Femur (tissue), 1 donor: ENCODE results near the gene CNMD.
"Not testable (repeated sequence)": the region's sequence is repeated elsewhere in the genome, so short reads cannot be mapped to it uniquely, and the experiment has no call there.

Source experiments
- DNase-seq: peaks from one replicate; pipeline ENCODE4 v3.0.0-alpha.2; 2017

The CNMD gene

DNA sequence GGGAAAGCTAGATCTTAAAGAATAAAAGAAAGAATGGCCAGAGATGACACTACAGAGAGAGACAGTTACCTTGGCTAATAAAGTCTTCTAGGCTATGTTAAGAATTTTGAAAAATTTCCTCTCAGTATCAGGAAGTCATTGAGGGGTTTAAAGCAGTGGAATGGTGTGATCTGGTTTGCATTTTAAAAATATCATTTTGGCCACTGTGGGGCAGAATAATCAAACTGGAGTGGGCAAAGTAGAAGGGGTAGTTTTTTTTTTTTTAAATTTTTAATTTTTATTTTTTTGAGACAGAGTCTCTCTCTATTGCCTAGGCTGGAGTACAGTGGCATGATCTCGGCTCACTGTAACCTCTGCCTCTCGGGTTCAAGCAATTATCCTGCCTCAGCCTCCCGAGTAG, 4.4 kb upstream of the CNMD start:
- DNase-seq: no peak

DNA sequence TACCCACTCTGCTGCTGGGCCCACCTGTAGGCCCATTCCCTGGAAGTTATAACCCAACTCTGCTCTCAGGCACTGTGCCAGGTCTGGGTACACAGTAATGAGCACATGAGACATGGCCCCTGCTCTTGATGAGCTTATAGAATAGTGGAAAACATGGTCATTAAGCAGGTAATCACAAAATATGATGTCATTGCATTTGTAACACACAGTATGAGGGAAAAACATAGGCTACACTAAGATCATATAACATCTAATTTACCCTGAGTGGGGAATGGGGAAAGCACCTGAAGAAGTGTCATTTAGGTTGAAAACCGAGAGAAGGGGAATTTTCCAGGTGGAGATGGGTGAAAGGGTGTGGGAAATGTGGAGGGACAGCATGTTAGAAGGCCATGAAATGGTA, 3.9 kb upstream of the CNMD start:
- DNase-seq: no peak

DNA sequence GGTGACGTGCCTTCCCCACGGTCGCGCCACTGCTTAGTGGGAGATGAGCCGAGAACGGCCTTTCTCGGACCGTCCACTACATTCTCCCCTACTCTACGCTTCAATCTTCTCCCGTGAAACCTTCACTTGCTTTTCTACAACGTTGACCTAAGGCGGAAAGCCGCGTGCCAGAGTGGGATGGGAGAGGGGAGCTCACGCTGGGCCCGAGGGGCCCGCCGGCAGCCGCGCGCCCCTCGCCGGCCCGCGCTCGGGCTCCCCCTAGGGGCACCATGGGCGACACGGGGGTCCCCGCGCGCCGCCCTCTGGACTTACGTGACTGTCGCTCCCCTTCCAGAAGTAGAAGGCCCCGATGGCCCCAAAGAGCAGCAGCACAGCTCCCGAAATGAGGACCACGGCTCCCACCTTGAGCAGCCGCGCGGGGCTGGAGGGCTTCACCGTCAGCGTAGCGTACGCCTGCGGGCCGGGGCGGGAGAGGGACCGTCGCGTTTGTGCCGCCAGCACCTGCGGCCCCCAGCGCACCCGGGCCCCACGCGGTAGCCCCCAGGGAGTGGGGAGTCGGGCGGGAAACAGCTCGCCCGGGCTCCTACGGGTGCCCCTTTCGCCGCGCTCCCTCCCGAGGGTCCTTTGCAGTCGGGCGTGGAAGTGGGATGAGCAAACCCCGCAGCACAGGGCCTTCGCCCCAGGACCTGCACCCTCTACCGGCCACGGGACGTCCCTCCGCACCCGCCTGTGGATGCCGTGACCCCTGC, 727 bp downstream of the CNMD start:
- peak; percentile 28 for DNase-seq

DNA sequence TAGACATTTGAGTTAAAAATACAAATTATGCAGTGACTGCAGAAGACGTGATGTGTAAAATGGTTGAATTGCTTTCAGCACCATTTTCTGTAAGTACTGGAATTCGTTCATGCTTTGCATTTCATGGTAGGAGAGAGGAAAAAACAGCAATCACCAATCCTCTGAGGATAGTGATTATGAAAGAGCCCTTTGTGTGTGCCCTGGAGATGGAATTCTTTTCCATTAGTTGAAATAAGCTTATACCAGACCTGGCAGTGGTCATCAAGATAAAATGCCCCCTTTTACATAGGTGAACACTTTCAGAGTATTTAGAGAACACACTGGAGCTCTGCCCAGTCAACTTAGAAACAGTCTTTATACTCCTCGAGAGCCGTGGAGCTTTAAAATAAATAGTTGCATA, 1.7 kb downstream of the CNMD start:
- peak; percentile 20 for DNase-seq

DNA sequence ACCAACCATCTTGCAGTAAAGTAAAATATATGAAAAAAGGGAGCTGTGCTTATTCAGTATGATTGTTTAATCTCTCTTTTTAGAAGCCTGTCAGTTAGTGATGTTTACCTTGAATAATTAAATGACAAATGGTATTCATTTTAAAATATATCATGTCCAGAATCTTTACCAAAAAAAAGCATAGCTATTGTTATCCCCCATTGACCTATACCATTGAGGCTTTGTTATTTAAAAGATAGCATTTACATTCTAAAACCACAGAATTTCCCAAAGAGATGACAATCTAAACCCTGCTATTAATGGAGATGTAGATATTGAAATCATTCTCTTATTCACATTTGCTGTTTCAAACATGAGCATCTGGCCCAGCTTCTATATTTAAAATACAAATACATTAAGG, 2.2 kb downstream of the CNMD start:
- DNase-seq: no peak

DNA sequence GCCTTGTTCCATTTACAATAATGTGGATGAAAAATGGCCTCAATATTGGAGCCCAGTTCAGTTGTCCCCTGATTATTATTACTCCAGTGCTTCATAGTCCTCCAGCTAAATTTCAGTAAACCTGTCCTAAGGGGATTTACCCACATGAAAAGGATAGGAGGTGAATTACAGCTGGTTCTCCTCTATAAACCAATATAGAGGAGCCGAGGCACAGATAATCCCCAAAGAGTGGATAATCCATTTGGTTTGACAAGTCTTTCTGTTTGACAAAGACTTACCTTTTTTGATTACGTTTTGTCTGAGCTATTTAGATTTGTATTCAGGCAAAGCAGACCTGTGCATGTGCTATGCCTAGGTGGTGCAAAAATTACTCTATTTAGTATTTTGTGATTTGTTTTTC, 2.7 kb downstream of the CNMD start:
- DNase-seq: no peak

DNA sequence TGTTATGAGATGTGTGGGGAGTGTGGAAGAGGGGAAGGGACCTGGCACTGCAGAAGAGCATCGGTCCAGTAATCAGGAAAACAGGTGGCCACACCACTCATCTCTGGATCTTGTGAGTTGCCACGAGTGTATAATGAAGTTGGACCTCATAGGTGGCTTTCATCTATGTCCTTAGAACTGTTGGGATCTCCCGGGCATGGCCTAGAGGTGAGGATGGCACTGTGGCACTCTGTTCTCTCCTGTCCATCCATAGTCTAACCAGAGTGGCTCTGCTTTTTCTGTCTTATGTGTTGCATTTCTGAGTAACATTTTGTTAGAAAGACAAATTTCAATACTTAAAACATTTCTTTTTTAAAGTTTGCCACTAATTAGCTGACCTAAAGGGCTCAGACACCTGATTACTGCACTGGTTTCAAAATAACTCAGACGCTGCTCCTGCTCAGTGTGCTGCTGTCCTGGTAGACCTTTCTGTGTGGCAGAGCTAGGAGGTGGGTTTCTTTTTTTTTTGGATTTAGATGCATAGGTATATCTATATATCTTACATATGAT, 5.5 kb downstream of the CNMD start:
- no peak for DNase-seq

DNA sequence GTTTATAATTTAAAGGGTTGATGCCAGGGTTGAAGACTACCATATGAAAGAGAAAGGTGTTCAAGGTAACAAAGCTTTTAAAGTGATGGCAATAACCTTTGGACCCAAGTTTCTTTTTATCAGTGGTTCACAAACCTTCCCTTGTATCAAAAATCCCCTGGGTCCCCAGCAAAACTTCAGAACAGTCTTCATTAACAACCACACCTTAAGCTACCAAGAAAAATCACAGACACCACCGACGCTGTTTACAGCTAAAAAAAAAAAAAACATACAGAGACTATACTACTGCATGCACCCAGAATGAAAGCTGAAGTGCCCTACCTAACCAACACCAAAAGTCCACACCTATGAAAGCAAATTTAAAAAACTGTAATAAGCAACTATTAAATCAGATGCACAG, 13.4 kb downstream of the CNMD start:
- no peak for DNase-seq

DNA sequence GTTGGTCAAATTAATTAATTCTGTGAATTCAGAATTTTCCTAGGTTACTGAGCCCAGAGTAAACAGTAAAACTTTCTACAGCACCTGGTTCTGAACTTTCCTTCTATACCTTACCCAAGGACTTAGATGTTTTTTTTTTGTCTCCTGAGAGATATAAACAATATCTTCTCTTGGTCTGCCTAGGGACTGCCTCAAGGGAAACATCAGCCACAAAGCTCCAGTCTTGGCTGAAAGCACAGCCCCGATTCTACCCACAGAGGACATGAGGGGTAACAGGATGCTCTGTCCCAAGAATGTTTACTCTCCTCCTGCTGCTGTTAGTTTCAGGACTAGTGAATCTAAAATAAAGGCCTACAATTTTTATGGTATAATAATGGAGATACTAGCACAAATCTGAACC, 14.3 kb downstream of the CNMD start:
- DNase-seq: no peak

DNA sequence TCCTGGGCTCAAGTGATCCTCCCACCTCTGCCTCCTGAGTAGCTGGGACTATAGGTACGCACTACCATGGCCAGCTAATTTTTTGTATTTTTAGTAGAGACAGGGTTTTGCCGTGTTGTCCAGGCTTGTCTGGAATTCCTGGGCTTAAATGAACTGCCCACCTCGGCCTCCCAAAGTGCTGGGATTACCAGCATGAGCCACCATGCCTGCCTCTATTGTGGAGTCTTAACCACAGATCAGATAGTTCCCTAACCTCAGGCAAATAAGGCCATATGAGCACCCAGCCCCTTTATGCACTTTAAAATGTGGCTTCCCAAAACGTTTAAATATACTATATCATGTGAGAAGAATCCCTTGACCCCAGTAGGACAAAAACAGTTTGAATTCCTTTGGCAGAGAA, 16.4 kb downstream of the CNMD start:
- DNase-seq: no peak

DNA sequence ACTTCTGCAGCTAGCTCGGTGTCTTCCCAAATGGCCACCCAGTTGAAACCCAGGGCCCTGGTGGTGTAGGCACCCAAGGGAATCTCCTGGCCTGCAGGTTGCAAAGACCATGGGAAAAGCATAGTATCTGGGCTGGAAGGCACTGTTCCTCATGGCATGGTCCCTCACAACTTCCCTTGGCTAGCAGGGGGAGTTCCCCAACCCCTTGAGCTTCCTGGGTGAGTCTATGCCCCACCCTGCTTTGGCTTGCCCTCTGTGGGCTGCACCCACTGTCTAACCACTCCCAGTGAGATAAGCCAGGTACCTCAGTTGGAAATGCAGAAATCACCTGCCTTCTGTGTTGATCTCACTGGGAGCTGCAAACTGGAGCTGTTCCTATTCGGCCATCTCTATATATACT, 18.3 kb downstream of the CNMD start:
- DNase-seq: not testable (repeated sequence)

DNA sequence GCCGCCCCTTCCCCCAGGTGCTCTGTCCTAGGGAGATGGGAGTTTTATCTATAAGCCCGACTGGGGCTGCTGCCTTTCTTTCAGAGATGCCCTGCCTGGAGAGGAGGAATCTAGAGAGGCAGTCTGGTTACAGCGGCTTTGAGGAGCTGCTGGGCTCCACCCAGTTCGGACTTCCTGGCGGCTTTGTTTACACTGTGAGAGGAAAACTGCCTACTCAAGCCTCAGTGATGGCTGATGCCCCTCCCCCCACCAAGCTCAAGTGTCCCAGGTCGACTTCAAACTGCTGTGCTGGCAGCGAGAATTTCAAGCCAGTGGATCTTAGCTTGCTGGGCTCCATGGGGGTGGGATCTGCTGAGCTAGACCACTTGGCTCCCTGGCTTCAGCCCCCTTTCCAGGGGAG, 18.7 kb downstream of the CNMD start:
- not testable (repeated sequence) for DNase-seq

DNA sequence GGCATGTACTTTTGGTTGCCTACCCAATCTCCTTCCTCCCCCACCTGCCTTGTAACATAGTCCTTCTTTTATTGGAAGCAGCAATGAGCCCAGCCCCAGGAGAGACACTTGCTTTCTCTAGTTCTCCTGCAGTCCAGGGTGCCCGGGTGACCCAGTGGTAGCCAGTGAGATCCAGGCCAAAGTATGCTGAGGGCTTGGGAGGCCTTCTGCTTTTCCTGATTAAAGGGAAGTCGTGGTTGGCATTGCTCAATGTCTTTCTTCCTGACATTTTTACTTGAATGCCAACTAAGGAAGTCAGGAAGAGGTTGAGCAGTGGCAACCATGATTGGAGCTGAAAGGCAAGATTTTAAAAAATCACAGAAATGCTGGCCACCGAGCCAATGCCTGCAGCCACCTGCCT, 25.7 kb downstream of the CNMD start:
- no peak for DNase-seq

DNA sequence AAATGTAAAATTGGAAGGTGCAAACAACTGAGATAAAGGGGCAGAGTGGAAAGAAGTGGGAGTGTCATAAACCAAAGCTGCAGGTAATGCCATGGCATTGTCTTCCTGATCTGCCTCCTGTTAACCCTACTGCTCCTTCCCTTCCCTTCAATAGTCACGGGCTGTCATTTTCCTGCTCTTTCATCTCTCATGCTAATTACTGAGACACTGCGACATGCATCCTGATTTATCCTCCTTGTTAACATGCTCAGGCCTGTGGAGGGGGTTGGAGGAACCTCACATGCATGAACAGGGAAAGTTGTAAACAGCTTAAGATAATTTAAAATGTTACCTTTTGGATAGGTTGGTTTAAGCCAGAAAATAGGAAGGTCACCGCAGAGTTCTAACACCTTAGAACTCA, 27.2 kb downstream of the CNMD start:
- DNase-seq: no peak

DNA sequence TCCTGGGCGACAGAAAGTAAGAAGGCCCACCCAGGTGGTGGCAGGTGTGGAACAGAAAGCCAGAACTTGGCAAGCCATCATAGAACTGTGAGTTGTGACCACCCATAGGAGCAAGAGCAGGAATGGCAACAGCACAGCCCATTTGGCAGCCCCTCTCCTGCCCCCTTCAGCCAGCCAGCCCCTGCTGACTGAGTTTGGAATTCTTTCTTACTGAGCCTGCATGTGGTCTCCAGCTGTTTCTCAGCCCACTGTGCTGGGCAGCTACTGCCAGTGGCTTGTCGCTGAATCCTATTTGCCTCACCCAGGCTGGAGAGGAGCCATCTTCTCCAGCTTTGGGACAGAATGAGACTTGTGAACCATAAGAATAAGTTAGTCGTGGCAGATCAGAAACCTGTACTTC, 28.3 kb downstream of the CNMD start:
- peak; percentile 40 for DNase-seq

DNA sequence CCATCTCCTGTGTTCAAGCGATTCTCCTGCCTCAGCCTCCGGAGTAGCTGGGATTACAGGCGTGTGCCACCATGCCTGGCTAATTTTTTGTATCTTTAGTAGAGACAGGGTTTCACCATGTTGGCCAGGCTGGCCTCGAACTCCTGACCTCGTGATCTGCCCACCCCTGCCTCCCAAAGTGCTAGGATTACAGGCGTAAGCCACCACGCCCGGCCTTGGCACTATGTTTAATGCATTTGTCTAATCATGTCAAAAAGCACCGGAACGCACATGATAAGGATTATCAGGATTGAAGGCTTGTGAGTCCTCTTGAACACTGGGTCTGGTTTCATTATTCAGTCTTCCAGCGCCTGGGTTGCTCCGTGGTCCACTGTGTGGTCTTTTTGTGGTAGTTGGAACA, 31.4 kb downstream of the CNMD start:
- DNase-seq: not testable (repeated sequence)

DNA sequence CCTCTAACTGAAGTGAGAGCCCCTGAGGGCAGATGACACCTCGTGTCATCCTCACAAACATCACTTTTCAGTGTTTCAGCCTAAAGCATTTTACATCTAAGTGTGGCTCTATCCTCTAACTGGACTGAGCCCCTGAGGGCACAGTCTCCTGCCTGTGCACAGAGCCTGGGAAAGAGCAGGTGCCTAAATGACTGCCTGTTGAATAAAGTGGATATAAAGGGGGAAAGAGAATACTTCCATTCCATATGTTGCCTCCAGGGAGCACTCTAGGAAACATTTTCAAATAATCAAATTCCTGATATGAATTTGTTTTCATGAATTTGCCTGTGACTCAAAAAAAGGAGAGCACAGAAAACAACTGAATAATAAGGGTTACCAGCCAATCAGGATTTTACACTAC, 32.2 kb downstream of the CNMD start:
- no peak for DNase-seq

DNA sequence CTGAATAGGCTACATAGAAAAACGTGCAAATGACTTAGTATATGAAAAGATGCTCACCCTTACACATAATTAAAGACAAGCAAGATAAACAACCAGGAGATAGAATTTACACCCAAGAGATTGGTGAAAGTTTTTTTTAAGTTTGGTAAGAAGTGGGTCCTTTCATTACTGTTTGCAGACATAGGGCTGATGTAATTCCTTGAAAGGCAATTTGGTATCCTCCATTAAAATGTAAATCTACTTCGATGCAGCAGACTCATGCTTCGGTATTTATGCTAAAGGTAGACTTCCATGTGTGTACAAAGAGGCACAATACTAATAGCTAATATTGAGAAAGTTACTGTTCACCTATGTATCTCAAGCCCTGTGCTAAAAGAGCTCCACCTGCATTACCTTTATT, 33.5 kb downstream of the CNMD start:
- no peak for DNase-seq

DNA sequence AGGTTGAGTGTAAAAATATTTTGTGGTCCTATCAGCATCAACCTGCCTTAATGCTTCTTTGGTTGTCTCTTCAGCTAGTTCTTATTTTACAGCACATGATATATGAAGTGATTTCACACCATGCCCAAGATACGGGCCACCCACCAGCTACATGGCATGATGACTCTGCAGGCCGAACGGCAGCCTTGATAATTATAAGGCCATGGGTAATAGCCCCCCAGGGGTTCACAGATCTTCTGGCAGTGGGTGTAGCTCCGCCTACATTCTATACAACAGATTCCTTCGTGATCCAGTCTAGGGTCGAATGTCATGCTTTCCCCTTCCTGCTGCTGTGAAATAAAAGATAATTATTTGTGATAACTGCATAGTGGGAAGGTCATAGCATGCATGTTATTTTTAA, 36.1 kb downstream of the CNMD start:
- no peak for DNase-seq

DNA sequence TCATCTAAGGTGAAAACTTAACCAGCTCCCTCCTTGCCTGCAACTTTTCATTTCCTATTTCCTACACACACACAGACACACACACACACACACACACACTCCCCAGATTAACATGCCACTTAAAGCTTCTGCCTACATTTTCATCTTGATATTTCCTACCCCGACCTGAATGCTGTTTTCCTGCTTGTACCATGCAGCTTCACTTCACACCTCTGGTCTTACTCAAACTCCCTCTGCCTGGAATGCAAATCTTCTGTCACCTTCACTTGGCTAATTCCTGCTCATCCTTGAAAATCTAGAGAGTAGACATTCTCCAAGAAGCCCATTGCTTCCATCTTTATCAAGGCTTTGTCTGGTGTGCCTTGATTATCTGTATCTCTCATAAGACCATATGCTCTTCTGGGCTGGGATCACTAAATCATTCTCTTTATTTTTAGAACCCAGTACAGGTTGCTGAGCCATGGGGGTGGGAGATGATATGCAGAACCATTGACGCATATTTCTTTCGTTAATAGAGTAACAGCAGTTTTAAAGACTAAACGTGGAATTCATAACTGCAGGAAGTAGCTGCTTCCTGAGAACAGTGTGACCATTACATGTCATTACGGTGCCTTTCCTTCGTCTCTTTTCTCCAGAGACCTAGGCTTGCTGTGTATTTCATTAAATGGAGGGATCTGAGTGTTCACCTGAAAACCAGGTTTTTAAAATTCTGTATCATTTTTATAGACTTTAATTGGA, 37.7 kb downstream of the CNMD start:
- no peak for DNase-seq

DNA sequence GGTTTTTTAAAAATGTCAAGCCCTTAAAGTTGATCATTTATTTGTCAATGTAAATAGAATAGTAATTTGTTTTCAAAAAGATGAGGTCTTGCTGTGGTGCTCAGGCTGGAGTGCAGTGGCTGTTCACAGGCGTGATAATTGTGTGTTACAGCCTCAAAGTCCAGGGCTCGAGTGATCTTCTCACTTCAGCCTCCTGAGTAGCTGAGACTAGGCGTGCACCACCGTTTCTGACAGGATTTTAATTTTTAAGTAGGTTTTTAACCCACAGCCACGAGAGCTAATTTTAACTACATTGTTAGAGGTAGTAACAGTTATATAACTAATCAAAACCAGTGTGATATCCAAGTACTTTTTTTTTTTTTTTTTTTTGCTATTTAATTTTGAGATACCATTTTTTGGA, 43.1 kb downstream of the CNMD start:
- DNase-seq: no peak

DNA sequence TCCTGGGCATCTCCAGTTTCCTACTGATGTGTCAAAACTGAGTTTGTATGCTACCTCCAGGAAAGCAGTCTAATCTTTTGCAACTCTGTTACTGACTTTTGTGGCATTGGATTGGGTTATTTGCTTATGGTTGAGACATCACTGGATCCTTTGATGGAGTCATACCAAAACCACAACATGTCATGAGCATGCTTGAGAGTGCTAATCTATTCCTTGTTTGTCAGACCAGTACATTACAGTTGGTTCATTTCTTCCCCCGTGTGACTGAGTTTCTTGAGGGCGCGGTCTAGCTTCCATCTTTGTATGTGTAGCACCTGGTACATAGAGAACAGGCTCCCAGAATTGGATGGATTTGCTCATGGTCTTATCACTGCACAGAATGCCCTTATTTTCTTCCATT, 43.8 kb downstream of the CNMD start:
- no peak for DNase-seq

DNA sequence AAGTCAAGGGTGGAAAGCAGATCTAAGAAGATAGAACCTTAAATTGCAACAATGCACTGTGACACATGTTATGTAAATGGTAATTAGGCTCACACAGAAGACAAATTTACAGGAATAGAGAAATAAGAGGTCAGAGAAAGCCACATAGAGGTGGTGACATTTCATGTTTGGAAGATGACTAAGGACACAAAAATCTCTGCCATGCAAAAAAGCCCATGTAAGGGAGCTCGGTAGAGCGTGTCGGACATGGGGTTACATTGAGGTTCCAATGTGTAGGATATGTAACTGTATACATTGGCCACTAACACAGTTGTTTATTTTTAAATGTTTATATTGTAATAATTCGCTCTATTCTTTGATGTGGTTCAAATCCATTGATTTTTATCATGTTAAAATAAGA, 53.2 kb downstream of the CNMD start:
- no peak for DNase-seq

DNA sequence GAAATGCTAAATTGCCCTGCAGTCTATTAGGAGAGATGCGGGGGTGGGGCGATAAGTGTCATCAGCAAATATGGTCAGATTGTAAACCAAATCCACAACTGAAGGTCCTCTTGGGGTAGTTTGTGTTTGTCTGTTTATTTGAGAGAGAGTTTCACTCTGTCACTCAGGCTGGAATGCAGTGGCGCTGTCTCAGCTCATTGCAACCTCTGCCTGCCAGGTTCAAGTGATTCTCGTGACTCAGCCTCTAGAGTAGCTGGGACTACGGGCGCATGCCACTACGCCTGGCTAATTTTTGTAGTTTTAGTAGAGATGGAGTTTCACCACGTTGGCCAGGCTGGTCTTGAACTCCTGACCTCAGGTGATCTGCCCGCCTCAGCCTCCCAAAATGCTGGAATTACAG, 53.8 kb downstream of the CNMD start:
- DNase-seq: not testable (repeated sequence)

DNA sequence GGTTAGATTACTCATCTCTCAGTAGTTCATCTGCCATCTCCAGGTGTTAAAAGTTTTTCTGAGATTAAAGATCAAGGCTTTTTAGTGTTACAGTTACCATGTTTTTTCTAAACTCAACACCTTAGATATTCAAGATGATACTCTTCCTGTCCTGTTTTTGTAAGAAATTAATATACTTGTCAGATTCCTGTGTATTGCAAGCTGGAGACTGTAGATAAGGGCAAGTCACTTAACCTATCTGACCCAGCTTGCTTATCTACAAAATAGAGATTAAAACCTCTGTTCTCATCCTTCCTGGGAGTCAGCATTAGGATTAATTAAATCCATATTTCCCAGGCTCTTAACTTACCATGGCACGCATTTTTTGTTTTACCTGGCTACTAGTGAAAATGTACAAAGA, 61.8 kb downstream of the CNMD start:
- no peak for DNase-seq
